IPS-NIHi7 (cell line): ENCODE results near the gene APOA1.
"Not testable (repeated sequence)": the region's sequence is repeated elsewhere in the genome, so short reads cannot be mapped to it uniquely, and the experiment has no call there.

Experiments used
- DNase-seq: peaks from one replicate; pipeline ENCODE4 v3.0.0; 2012; ENCODE audit warnings: mixed read lengths; ENCODE audit errors: extremely low spot score

The APOA1 gene

GRCh38 chr11:116813781-116814471 is 23.5 kb downstream of the APOA1 start:
- DNase-seq, result no peak

- no peak for DNase-seq
Measured at GRCh38 chr11:116813170-116813569, 24.3 kb downstream of the APOA1 start.

GRCh38 chr11:116812109-116812508 is 25.3 kb downstream of the APOA1 start:
- DNase-seq, result no peak

GRCh38 chr11:116811194-116811593 is 26.2 kb downstream of the APOA1 start:
- DNase-seq, result no peak

- no peak for DNase-seq
Measured at GRCh38 chr11:116808262-116809175, 28.9 kb downstream of the APOA1 start.

GRCh38 chr11:116807601-116808261 is 29.7 kb downstream of the APOA1 start:
- no peak for DNase-seq

GRCh38 chr11:116804001-116804400 is 33.4 kb downstream of the APOA1 start:
- DNase-seq, result no peak

GRCh38 chr11:116801662-116802061 is 35.8 kb downstream of the APOA1 start:
- not testable (repeated sequence) for DNase-seq

- DNase-seq, result no peak
Measured at GRCh38 chr11:116800610-116801009, 36.8 kb downstream of the APOA1 start.

- DNase-seq, result no peak
Measured at GRCh38 chr11:116798368-116798767, 39.1 kb downstream of the APOA1 start.

GRCh38 chr11:116797816-116798215 is 39.6 kb downstream of the APOA1 start:
- no peak for DNase-seq

- DNase-seq, result no peak
Measured at GRCh38 chr11:116796548-116796947, 40.9 kb downstream of the APOA1 start.

- DNase-seq, result no peak
Measured at GRCh38 chr11:116794851-116795250, 42.6 kb downstream of the APOA1 start.

GRCh38 chr11:116793772-116794097 is 43.7 kb downstream of the APOA1 start:
- DNase-seq, result no peak

- DNase-seq, result no peak
Measured at GRCh38 chr11:116792869-116793771, 44.3 kb downstream of the APOA1 start.

- no peak for DNase-seq
Measured at GRCh38 chr11:116792144-116792868, 45.1 kb downstream of the APOA1 start.

- no peak for DNase-seq
Measured at GRCh38 chr11:116791813-116792143, 45.6 kb downstream of the APOA1 start, which contains the start of gene APOA5. Gene APOA5 (minus strand): TSS chr11:116791879. CDS start chr11:116791860, 19 bp downstream.

- peak; percentile 97 for DNase-seq
Measured at GRCh38 chr11:116791002-116791812, 46.2 kb downstream of the APOA1 start.

- no peak for DNase-seq
Measured at GRCh38 chr11:116790167-116791001, 47.0 kb downstream of the APOA1 start.
